Measurements from ENCODE around the gene TMEM59.

Gene TMEM59

DNA sequence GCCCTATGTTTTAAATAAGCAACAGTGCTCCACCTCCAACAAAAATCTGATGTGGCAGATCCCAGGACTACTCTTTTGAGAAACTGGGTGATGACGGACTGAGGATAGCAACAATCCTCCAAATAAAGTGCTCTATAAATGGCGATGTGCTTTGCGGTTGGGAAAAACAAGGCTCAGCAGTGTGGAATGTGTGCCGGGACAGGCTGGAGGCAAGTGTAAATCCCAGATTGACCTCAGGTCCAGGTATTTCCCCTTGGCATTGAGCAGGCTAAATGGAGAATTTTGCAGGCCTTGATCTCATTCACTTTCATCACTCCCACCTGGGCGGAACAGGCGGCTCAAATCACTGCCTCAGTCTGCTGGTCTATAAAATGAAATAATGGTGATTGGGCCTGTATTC is 71.8 kb downstream of the TMEM59 start:
- no peak for DNase-seq

DNA sequence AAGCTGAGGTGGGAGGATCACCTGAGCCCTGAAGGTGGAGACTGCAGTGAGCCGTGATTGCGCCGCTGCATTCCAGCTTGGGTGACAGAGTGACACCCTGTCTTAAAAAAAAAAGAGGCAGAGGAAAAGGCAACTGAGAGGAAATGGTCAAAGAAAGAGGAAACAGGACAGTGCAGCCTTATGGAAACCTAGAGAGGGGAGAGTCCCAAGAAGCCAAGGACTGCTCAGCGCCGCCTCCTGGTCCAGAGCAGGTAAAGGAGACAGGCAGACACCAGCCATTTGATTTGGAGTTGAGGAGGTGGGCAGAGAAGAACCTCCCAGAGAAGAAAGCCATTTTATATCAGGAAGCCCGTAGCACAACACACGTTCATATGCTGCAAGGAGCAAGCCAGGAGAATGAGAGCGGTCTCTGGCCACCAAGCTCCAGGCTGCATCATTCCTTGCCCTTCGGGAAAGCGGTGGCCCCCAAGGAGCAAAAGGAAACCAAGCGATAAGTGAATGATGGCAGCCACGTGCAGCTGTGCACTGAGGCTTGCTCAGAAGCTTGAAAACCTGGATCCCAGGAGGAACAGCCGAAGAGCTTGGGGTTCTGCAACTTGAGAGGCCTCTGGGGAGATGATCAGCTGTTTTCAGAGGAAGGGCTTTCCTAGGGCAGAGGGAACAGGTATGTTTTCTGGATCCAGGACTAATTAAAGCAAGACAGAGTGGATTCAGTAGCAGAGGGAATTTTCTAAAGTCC is 73.1 kb downstream of the TMEM59 start:
- DNase-seq = no peak

All from stimulated activated CD4-positive, alpha-beta T cell treated with anti-CD3 and anti-CD28 coated beads, Interleukin-12 subunit alpha, Interleukin-12 subunit beta, amount 100 ng/mL, for 4 hours (primary cell).